HEK293 (cell line): ENCODE data around the gene THBS2.

ENCODE experiments used
- CTCF ChIA-PET: fragments of 350-600 bp; formaldehyde crosslinking; extraction: SDS; loops from one replicate; lab custom pipeline; 2021; ENCODE audit warnings: antibody characterized with exemption; lab: Yijun Ruan, JAX
- POLR2A ChIA-PET: fragments of 300-600 bp; formaldehyde crosslinking; extraction: SDS; loops from one replicate; lab custom pipeline; 2020; ENCODE audit warnings: antibody characterized with exemption, inconsistent platforms; lab: Yijun Ruan, JAX
- H3K27ac ChIP-seq: fragments of 200-500 bp; sonication (Bioruptor generic); 2 replicates; pipeline ENCODE4 v1.5.1; 2014; ENCODE audit warnings: low read depth, low read length, control low read depth, inconsistent platforms; ENCODE audit errors: extremely low read depth
- H3K36me3 ChIP-seq, 2 experiments: fragments of 200-500 bp in 1 of 2; sonication (Bioruptor generic) in 1 of 2; 1 replicate in 1 of 2; 2 replicates in 1 of 2; pipeline ENCODE4 v1.5.1; 2014 to 2017; ENCODE audit warnings: inconsistent platforms in 2 of 2, low read length in 2 of 2; ENCODE audit not compliant: control insufficient read depth in 2 of 2, insufficient read depth in 1 of 2
- H3K4me1 ChIP-seq: fragments of 200-500 bp; sonication (Bioruptor generic); 2 replicates; pipeline ENCODE4 v1.5.1; 2014; ENCODE audit warnings: mild to moderate bottlenecking, low read length, inconsistent platforms; ENCODE audit not compliant: control insufficient read depth, insufficient read depth
- H3K4me3 ChIP-seq: 2 replicates; pipeline ENCODE4 v1.5.1; 2011; ENCODE audit warnings: low read depth, mild to moderate bottlenecking, control low read depth, low read length, moderate library complexity
- H3K9me3 ChIP-seq: fragments of 200-500 bp; sonication (Bioruptor generic); 2 replicates; pipeline ENCODE4 v1.5.1; 2014; ENCODE audit warnings: low read depth, low read length, inconsistent platforms; ENCODE audit not compliant: control insufficient read depth, insufficient read depth
- BCL11A ChIP-seq: fragments of 450-650 bp; formaldehyde crosslinking; IDR thresholded peaks from 2 replicates; pipeline ENCODE4 v1.5.1; 2016; ENCODE audit warnings: low read depth, missing biosample characterization, missing genetic modification characterization
- GLIS2 ChIP-seq: fragments of 450-650 bp; formaldehyde crosslinking; IDR thresholded peaks from 2 replicates; pipeline ENCODE4 v1.5.1; 2016; ENCODE audit warnings: missing biosample characterization, missing genetic modification characterization
- KLF1 ChIP-seq: fragments of 450-650 bp; formaldehyde crosslinking; IDR thresholded peaks from 2 replicates; pipeline ENCODE4 v1.5.1; 2016; ENCODE audit warnings: missing biosample characterization, missing genetic modification characterization
- KLF9 ChIP-seq: fragments of 450-650 bp; formaldehyde crosslinking; IDR thresholded peaks from 2 replicates; pipeline ENCODE4 v1.5.1; 2016; ENCODE audit warnings: missing biosample characterization, missing genetic modification characterization, low read depth
- MYNN ChIP-seq: fragments of 450-650 bp; formaldehyde crosslinking; IDR thresholded peaks from 2 replicates; pipeline ENCODE4 v1.5.1; 2016; ENCODE audit warnings: missing biosample characterization, missing genetic modification characterization, borderline replicate concordance
- MZF1 ChIP-seq: fragments of 450-650 bp; formaldehyde crosslinking; IDR thresholded peaks from 2 replicates; pipeline ENCODE4 v1.5.1; 2017; ENCODE audit warnings: missing biosample characterization, missing genetic modification characterization, borderline replicate concordance
- SCRT1 ChIP-seq: fragments of 450-650 bp; formaldehyde crosslinking; IDR thresholded peaks from 2 replicates; pipeline ENCODE4 v1.5.1; 2016; ENCODE audit warnings: missing biosample characterization, missing genetic modification characterization, borderline replicate concordance
- ZNF202 ChIP-seq: fragments of 450-650 bp; formaldehyde crosslinking; IDR thresholded peaks from 2 replicates; pipeline ENCODE4 v1.5.1; 2016; ENCODE audit warnings: missing biosample characterization, missing genetic modification characterization, borderline replicate concordance
- ZNF24 ChIP-seq: fragments of 450-650 bp; formaldehyde crosslinking; IDR thresholded peaks from 2 replicates; pipeline ENCODE4 v1.5.1; 2016; ENCODE audit warnings: missing biosample characterization, missing genetic modification characterization
- ZNF248 ChIP-seq: fragments of 450-650 bp; formaldehyde crosslinking; IDR thresholded peaks from 2 replicates; pipeline ENCODE4 v1.5.1; 2017; ENCODE audit warnings: missing biosample characterization, missing genetic modification characterization
- ZNF292 ChIP-seq: fragments of 450-650 bp; formaldehyde crosslinking; IDR thresholded peaks from 2 replicates; pipeline ENCODE4 v1.5.1; 2016; ENCODE audit warnings: low read depth, missing biosample characterization, missing genetic modification characterization, borderline replicate concordance
- ZNF391 ChIP-seq: fragments of 450-650 bp; formaldehyde crosslinking; IDR thresholded peaks from 2 replicates; pipeline ENCODE4 v1.5.1; 2016; ENCODE audit warnings: low read depth, missing biosample characterization, missing genetic modification characterization, borderline replicate concordance
- ZNF433 ChIP-seq: fragments of 450-650 bp; formaldehyde crosslinking; IDR thresholded peaks from 2 replicates; pipeline ENCODE4 v1.5.1; 2016; ENCODE audit warnings: missing biosample characterization, missing genetic modification characterization, low read depth
- ZNF549 ChIP-seq: fragments of 450-650 bp; IDR thresholded peaks from 2 replicates; pipeline ENCODE4 v1.5.1; 2018; ENCODE audit warnings: missing biosample characterization, missing genetic modification characterization, mild to moderate bottlenecking, inconsistent platforms, moderate library complexity
- ZNF571 ChIP-seq: fragments of 450-650 bp; formaldehyde crosslinking; IDR thresholded peaks from 2 replicates; pipeline ENCODE4 v1.5.0; 2017; ENCODE audit warnings: missing biosample characterization, missing genetic modification characterization
- ZNF610 ChIP-seq: fragments of 450-650 bp; formaldehyde crosslinking; IDR thresholded peaks from 2 replicates; pipeline ENCODE4 v1.5.1; 2016; ENCODE audit warnings: missing biosample characterization, missing genetic modification characterization, borderline replicate concordance
- ZNF677 ChIP-seq: fragments of 450-650 bp; IDR thresholded peaks from 2 replicates; pipeline ENCODE4 v1.5.0; 2018; ENCODE audit warnings: missing biosample characterization, mild to moderate bottlenecking, missing genetic modification characterization, moderate library complexity
- ZNF791 ChIP-seq: fragments of 450-650 bp; formaldehyde crosslinking; IDR thresholded peaks from 2 replicates; pipeline ENCODE4 v1.5.1; 2016; ENCODE audit warnings: missing biosample characterization, missing genetic modification characterization
- TF ChIP-seq, protein P1 (sequence below): sonication (generic); formaldehyde crosslinking; IDR thresholded peaks from 2 replicates; pipeline ENCODE4 v1.8.1; 2022; ENCODE audit warnings: mild to moderate bottlenecking, moderate library complexity, missing genetic modification reagents
- TF ChIP-seq, protein P2 (sequence below): fragments of 450-650 bp; formaldehyde crosslinking; IDR thresholded peaks from 2 replicates; pipeline ENCODE4 v1.5.1; 2016; ENCODE audit warnings: missing biosample characterization, missing genetic modification characterization
- TF ChIP-seq, protein P3 (sequence below): fragments of 450-650 bp; formaldehyde crosslinking; IDR thresholded peaks from 2 replicates; pipeline ENCODE4 v1.5.1; 2016; ENCODE audit warnings: missing biosample characterization, missing genetic modification characterization
- TF ChIP-seq, protein P4 (sequence below): fragments of 450-650 bp; formaldehyde crosslinking; IDR thresholded peaks from 2 replicates; pipeline ENCODE4 v1.5.1; 2016; ENCODE audit warnings: missing biosample characterization, missing genetic modification characterization
- TF ChIP-seq, protein P5 (sequence below): fragments of 450-650 bp; formaldehyde crosslinking; IDR thresholded peaks from 2 replicates; pipeline ENCODE4 v1.5.1; 2017; ENCODE audit warnings: missing biosample characterization, missing genetic modification characterization
- TF ChIP-seq, protein P6 (sequence below): fragments of 450-650 bp; formaldehyde crosslinking; IDR thresholded peaks from 2 replicates; pipeline ENCODE4 v1.5.1; 2016; ENCODE audit warnings: missing biosample characterization, missing genetic modification characterization, borderline replicate concordance

The THBS2 gene

DNA sequence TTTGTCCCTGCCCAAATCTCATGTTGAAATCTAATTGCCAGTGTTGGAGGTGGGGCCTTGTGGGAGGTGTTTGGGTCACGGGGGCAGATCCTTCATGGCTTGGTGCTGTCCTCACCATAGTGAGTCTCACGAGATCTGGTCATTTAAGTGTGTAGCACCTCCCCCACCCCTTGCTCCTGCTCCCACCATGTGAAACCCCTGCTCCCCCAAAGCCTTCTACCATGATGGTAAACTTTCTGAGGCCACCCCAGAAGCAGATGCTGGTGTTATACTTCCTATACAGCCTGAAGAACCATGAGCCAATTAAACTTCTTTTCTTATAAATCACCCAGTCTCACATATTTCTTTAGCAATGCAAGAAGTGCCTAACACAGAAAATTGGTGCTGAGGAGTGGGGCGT, 19.9 kb upstream of the THBS2 start:
- Histone ChIP-seq H3K9me3 (no peaks in the 10 kb centered on the region), H3K4me1 (no peaks in the 10 kb centered on the region), H3K4me3 (no peak overlapping the region), H3K36me3 (no peaks in the 10 kb centered on the region), H3K27ac (no peak overlapping the region)
- ChIA-PET CTCF (no interaction called here), POLR2A (no interaction called here)
- TF ChIP-seq, protein P1, sequence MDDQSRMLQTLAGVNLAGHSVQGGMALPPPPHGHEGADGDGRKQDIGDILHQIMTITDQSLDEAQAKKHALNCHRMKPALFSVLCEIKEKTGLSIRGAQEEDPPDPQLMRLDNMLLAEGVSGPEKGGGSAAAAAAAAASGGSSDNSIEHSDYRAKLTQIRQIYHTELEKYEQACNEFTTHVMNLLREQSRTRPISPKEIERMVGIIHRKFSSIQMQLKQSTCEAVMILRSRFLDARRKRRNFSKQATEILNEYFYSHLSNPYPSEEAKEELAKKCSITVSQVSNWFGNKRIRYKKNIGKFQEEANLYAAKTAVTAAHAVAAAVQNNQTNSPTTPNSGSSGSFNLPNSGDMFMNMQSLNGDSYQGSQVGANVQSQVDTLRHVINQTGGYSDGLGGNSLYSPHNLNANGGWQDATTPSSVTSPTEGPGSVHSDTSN (CRISPR knock-in tag): no peak
- TF ChIP-seq ZNF248 (tag by site-specific recombination): no peak
- no peak for TF ChIP-seq ZNF571 (tag by site-specific recombination)
- TF ChIP-seq ZNF610: no peak
- TF ChIP-seq MZF1: no peak
- no peak for TF ChIP-seq BCL11A (tag by site-specific recombination)
- no peak for TF ChIP-seq ZNF24 (tag by site-specific recombination)
- TF ChIP-seq, protein P2, sequence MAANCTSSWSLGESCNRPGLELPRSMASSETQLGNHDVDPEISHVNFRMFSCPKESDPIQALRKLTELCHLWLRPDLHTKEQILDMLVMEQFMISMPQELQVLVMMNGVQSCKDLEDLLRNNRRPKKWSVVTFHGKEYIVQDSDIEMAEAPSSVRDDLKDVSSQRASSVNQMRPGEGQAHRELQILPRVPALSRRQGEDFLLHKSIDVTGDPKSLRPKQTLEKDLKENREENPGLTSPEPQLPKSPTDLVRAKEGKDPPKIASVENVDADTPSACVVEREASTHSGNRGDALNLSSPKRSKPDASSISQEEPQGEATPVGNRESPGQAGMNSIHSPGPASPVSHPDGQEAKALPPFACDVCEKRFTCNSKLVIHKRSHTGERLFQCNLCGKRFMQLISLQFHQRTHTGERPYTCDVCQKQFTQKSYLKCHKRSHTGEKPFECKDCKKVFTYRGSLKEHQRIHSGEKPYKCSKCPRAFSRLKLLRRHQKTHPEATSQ: no peak
- no peak for TF ChIP-seq ZNF791 (tag by site-specific recombination)
- TF ChIP-seq SCRT1 (tag by site-specific recombination): no peak
- TF ChIP-seq KLF9 (tag by site-specific recombination): no peak
- TF ChIP-seq GLIS2 (tag by site-specific recombination): no peak
- TF ChIP-seq, protein P3, sequence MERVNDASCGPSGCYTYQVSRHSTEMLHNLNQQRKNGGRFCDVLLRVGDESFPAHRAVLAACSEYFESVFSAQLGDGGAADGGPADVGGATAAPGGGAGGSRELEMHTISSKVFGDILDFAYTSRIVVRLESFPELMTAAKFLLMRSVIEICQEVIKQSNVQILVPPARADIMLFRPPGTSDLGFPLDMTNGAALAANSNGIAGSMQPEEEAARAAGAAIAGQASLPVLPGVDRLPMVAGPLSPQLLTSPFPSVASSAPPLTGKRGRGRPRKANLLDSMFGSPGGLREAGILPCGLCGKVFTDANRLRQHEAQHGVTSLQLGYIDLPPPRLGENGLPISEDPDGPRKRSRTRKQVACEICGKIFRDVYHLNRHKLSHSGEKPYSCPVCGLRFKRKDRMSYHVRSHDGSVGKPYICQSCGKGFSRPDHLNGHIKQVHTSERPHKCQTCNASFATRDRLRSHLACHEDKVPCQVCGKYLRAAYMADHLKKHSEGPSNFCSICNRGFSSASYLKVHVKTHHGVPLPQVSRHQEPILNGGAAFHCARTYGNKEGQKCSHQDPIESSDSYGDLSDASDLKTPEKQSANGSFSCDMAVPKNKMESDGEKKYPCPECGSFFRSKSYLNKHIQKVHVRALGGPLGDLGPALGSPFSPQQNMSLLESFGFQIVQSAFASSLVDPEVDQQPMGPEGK (tag by site-specific recombination): no peak
- TF ChIP-seq ZNF292 (tag by site-specific recombination): no peak
- no peak for TF ChIP-seq ZNF433 (tag by site-specific recombination)
- TF ChIP-seq ZNF202 (tag by site-specific recombination): no peak
- TF ChIP-seq ZNF677 (tag by site-specific recombination): no peak
- TF ChIP-seq, protein P4, sequence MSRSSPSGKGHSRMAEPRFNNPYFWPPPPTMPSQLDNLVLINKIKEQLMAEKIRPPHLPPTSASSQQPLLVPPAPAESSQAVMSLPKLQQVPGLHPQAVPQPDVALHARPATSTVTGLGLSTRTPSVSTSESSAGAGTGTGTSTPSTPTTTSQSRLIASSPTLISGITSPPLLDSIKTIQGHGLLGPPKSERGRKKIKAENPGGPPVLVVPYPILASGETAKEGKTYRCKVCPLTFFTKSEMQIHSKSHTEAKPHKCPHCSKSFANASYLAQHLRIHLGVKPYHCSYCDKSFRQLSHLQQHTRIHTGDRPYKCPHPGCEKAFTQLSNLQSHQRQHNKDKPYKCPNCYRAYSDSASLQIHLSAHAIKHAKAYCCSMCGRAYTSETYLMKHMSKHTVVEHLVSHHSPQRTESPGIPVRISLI (tag by site-specific recombination): no peak
- TF ChIP-seq ZNF549: no peak

DNA sequence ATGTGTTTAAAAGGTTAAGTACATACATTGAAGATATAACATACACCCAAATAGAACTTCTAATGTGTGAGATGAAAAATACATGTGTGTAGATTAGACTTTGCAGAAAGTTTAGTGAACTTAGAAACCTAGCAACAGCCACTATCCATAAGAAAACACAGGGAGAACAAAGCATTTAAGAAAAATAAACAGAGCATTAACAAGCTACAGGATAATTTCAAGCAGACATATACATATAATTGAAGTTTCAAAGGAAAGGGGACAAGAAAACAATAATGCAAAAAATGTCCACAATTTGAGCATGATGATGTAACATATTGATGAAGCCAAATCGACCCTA, 18.2 kb upstream of the THBS2 start:
- Histone ChIP-seq H3K4me3 (no peak overlapping the region), H3K4me1 (no peaks in the 10 kb centered on the region), H3K36me3 (no peaks in the 10 kb centered on the region), H3K9me3 (no peaks in the 10 kb centered on the region), H3K27ac (no peak overlapping the region)
- POLR2A ChIA-PET: no interaction called here
- CTCF ChIA-PET: interaction anchor here (1.4 kb wide), 1 partner anchor 14 kb away, joined by 4 read pairs; no protein-coding TSS in a partner anchor
- TF ChIP-seq KLF1 (tag by site-specific recombination) (no peak), ZNF391 (tag by site-specific recombination) (no peak), MYNN (tag by site-specific recombination) (no peak)
- TF ChIP-seq, protein P5, sequence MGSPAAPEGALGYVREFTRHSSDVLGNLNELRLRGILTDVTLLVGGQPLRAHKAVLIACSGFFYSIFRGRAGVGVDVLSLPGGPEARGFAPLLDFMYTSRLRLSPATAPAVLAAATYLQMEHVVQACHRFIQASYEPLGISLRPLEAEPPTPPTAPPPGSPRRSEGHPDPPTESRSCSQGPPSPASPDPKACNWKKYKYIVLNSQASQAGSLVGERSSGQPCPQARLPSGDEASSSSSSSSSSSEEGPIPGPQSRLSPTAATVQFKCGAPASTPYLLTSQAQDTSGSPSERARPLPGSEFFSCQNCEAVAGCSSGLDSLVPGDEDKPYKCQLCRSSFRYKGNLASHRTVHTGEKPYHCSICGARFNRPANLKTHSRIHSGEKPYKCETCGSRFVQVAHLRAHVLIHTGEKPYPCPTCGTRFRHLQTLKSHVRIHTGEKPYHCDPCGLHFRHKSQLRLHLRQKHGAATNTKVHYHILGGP (tag by site-specific recombination): no peak
- TF ChIP-seq, protein P6, sequence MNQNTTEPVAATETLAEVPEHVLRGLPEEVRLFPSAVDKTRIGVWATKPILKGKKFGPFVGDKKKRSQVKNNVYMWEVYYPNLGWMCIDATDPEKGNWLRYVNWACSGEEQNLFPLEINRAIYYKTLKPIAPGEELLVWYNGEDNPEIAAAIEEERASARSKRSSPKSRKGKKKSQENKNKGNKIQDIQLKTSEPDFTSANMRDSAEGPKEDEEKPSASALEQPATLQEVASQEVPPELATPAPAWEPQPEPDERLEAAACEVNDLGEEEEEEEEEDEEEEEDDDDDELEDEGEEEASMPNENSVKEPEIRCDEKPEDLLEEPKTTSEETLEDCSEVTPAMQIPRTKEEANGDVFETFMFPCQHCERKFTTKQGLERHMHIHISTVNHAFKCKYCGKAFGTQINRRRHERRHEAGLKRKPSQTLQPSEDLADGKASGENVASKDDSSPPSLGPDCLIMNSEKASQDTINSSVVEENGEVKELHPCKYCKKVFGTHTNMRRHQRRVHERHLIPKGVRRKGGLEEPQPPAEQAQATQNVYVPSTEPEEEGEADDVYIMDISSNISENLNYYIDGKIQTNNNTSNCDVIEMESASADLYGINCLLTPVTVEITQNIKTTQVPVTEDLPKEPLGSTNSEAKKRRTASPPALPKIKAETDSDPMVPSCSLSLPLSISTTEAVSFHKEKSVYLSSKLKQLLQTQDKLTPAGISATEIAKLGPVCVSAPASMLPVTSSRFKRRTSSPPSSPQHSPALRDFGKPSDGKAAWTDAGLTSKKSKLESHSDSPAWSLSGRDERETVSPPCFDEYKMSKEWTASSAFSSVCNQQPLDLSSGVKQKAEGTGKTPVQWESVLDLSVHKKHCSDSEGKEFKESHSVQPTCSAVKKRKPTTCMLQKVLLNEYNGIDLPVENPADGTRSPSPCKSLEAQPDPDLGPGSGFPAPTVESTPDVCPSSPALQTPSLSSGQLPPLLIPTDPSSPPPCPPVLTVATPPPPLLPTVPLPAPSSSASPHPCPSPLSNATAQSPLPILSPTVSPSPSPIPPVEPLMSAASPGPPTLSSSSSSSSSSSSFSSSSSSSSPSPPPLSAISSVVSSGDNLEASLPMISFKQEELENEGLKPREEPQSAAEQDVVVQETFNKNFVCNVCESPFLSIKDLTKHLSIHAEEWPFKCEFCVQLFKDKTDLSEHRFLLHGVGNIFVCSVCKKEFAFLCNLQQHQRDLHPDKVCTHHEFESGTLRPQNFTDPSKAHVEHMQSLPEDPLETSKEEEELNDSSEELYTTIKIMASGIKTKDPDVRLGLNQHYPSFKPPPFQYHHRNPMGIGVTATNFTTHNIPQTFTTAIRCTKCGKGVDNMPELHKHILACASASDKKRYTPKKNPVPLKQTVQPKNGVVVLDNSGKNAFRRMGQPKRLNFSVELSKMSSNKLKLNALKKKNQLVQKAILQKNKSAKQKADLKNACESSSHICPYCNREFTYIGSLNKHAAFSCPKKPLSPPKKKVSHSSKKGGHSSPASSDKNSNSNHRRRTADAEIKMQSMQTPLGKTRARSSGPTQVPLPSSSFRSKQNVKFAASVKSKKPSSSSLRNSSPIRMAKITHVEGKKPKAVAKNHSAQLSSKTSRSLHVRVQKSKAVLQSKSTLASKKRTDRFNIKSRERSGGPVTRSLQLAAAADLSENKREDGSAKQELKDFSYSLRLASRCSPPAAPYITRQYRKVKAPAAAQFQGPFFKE (tag by site-specific recombination): no peak
